ACC112 (cell line): ENCODE data around the gene TRIM9.

ENCODE experiments used
- H2AFZ ChIP-seq: fragments of 200-600 bp; sonication (generic); one replicate; pipeline ENCODE4 v1.6.0; 2017; ENCODE audit warnings: antibody characterized with exemption, low read length; ENCODE audit not compliant: unreplicated experiment
- H3K27ac ChIP-seq: fragments of 200-600 bp; sonication (generic); 2 replicates; pipeline ENCODE4 v1.5.1; 2014; ENCODE audit warnings: low read depth, mild to moderate bottlenecking, antibody characterized with exemption, low read length, moderate library complexity
- H3K27me3 ChIP-seq: fragments of 200-600 bp; sonication (generic); 2 replicates; pipeline ENCODE4 v1.6.1; 2014; ENCODE audit warnings: mild to moderate bottlenecking, antibody characterized with exemption, low read length, moderate library complexity, mixed read lengths; ENCODE audit not compliant: insufficient read depth
- H3K36me3 ChIP-seq: fragments of 200-600 bp; sonication (generic); 2 replicates; pipeline ENCODE4 v1.6.1; 2016; ENCODE audit warnings: mild to moderate bottlenecking, antibody characterized with exemption, low read length, moderate library complexity, mixed read lengths; ENCODE audit not compliant: insufficient read depth
- H3K4me1 ChIP-seq: fragments of 200-600 bp; sonication (generic); one replicate; pipeline ENCODE4 v1.6.1; 2016; ENCODE audit warnings: low read length, mixed read lengths; ENCODE audit not compliant: insufficient read depth, unreplicated experiment, control insufficient read depth
- H3K4me3 ChIP-seq: fragments of 200-600 bp; sonication (generic); 2 replicates; pipeline ENCODE4 v1.5.1; 2014; ENCODE audit warnings: mild to moderate bottlenecking, low read depth, low read length
- H3K79me2 ChIP-seq: fragments of 200-600 bp; sonication (generic); one replicate; pipeline ENCODE4 v1.6.0; 2016; ENCODE audit warnings: low read length; ENCODE audit not compliant: control insufficient read depth, unreplicated experiment, insufficient read depth

The TRIM9 gene

DNA sequence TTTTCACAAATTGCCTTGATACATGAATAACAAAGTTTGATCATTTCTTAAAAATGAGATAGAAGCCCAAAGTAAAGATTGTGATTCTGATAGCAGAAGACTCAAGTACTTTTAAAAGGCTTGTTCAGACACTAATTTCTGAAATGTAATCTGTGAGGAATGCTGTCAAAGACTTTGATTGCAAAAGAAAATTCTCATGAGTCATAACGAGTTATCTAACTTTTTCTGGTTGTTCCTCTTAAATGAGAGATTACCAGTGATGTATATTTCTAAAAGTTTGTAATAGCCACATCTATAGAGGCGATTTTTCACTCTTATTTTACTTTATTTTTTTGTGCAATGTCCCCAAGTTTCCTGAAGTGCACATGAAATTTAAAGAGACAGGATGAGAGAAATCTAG, 157.6 kb downstream of the TRIM9 start:
- peaks cover 49% of the 10 kb centered on the region for H3K36me3 ChIP-seq
- H3K4me3 ChIP-seq: no peak overlapping the region; the same call in 1 of the 2 replicates
- no peaks in the 10 kb centered on the region for H3K27me3 ChIP-seq
- no peak overlapping the region for H2AFZ ChIP-seq
- peak overlapping the region; percentile 48 for H3K27ac ChIP-seq
- H3K79me2 ChIP-seq: peaks cover 43% of the 10 kb centered on the region
- peaks cover 24% of the 10 kb centered on the region for H3K4me1 ChIP-seq

DNA sequence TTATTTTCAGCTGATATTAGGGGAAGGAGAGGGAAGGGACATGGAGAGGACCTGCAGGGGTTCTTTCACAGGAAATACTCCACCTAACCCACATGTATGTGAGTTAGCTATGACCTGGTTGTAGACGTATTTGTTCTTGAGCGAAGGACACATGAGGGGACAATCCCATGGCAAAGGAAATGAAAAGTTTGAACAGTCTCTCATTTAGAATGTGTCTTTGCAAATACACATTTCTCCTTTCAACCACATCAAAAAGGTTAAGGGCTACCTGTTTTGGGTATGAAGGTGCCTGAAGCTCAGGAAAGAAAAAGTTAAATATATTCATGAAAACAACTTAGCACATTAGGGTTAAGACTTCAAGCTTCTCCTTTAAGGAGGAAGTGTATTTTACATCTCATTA, 158.0 kb downstream of the TRIM9 start:
- Histone ChIP-seq H3K79me2 (peaks cover 39% of the 10 kb centered on the region), H3K36me3 (peaks cover 48% of the 10 kb centered on the region), H3K4me1 (peaks cover 24% of the 10 kb centered on the region), H3K27ac (peak overlapping the region; percentile 48), H3K4me3 (no peak overlapping the region; the same call in 1 of the 2 replicates), H2AFZ (no peak overlapping the region), H3K27me3 (no peaks in the 10 kb centered on the region)

DNA sequence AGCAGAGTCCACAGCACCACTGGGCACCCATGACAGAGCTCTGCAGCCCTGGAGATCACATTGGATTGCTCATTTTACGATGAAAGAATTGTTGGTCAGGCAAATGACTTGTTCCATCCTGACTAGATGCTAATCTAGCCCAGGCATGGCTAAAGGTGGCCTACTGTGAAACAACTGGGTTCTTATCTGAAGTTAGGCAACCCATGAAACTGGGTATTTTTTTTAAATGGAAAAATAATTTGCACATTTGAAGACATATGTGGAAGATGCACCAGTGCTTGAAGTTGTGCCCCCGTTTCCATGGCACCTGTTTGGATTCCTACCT, 158.9 kb downstream of the TRIM9 start:
- Histone ChIP-seq H3K27ac (no peak overlapping the region), H3K4me1 (peaks cover 24% of the 10 kb centered on the region), H3K79me2 (peaks cover 32% of the 10 kb centered on the region), H3K36me3 (peaks cover 50% of the 10 kb centered on the region), H3K4me3 (no peak overlapping the region), H2AFZ (no peak overlapping the region), H3K27me3 (no peaks in the 10 kb centered on the region)

DNA sequence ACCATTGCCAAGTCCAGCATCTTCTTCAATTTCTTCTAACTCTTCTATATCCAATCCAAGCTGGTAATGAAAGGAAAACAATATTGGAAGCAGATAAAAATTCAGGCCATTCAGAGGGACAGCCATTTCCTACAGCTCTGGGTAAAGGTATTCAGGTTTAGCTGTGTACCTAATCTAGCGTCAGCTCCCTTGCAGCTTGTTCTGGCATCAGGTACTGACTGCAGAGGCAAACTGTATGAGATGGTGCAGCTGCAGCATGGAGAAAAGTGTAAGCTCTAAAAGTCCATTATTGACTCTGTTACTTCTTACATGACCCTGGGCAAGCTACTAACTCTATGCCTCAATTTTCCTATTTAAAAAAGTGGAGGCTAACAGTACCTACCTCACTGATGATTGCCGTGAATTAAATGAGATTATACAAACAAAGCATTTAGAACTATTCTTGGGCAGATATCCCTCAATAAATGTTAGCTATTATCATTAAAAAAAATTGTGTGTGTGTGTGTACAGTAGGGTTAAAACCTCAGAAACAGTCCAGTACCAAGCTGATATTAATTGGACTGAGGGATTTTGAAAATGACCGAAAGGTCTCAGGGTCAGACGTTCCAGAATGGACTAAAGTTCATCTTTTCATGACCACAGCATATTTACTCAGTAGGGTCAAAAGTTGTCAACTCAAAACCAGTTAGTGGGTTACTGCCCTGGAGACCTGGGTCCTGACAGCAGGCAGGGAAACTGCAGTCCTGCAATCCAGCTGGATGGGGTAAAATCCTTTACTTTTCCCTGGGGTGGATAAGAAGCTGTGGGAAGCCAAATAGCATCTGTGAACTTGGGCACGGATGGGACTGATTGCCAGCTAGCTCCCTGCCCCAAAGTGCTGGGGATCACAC, 159.5 kb downstream of the TRIM9 start:
- H3K27ac ChIP-seq: no peak overlapping the region

DNA sequence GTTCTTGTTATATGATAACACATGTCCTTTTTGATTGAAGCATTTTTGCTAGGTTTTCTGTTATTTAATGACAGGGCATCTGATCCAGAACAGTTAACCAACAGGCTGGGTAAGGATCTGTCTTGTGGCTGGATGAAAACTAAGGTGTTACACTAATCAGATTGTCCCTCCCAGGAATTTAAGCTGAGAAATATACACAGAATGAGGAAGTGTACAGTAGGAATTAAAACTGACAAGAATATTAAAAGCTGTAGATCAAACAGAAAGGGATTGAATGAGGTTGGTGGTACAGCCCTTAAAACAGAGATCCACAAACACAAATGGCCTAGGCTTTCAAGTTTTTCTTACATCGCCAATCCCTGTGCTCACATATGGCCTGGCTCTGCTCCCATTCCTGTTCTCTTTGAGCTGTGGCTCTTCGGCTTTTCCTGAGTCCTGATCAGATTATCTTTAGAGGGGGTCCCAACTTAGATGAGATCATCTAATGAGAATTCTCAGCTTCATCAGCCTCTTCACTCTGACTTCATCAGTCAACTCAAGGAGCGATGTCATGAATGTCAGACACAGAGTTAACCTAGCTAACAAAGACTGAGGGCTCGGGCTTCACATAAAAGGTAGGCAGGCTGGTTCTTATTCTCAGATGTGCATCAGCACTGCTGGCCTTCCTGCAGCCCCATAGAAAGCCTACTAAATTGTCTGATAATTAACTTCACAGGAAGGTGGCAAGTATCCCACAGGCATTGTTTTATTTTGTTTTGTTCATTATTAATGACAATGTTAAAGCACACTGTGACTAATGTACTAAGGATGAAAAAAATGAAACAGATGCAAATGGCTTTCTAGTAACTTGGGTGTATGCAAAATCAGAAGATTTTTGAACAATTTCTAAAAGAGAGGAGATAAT, 162.1 kb downstream of the TRIM9 start:
- H3K36me3 ChIP-seq: peaks cover 68% of the 10 kb centered on the region
- no peak overlapping the region for H3K4me3 ChIP-seq
- peaks cover 14% of the 10 kb centered on the region for H3K79me2 ChIP-seq
- peaks cover 17% of the 10 kb centered on the region for H3K4me1 ChIP-seq
- H2AFZ ChIP-seq: no peak overlapping the region
- no peak overlapping the region for H3K27ac ChIP-seq
- no peaks in the 10 kb centered on the region for H3K27me3 ChIP-seq

More for the DNA sequence above, 159.5 kb downstream of the TRIM9 start:
- peaks cover 28% of the 10 kb centered on the region for H3K79me2 ChIP-seq
- H3K4me3 ChIP-seq: no peak overlapping the region
- peaks cover 53% of the 10 kb centered on the region for H3K36me3 ChIP-seq
- H3K4me1 ChIP-seq: peaks cover 24% of the 10 kb centered on the region
- no peak overlapping the region for H2AFZ ChIP-seq
- no peaks in the 10 kb centered on the region for H3K27me3 ChIP-seq

DNA sequence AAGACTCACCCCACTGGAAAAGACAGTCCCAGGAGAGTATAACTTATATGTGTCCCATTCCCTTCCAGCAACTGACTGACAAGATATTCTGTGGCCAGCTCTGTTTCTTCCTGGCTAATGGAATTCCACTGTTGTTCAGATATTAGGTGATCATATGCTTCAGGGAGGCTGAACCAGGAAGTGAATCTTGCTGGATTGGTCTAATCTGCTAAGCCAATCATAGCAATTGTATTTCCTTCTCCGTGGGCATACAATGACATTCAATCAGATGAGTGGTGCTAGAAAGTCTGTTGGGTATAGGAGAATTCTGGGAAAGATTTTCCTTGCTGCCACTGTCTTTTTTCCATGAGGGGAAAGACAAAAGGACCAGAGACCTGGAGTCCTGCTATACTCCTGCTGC, 162.7 kb downstream of the TRIM9 start:
- Histone ChIP-seq H3K4me3 (no peak overlapping the region), H3K27me3 (no peaks in the 10 kb centered on the region), H3K36me3 (peaks cover 72% of the 10 kb centered on the region), H3K4me1 (peaks cover 10% of the 10 kb centered on the region), H3K27ac (no peak overlapping the region), H2AFZ (no peak overlapping the region), H3K79me2 (peaks cover 14% of the 10 kb centered on the region)

DNA sequence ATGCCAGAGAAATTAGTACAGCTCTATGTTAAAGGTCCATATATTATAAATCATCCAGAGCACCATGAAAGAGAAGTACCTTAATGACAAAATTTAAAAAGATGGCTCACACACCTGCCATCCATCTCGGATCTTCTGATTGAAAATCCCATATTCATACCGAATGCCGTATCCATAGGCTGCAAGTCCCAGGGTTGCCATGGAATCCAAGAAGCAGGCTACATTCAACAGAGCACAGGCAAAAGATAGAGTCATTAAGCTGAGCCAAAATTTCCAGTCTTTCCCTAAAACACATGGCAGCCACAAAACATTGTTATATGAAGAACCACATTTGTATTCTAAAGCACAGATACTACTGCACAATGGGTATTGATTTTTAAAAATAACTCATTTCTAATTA, 163.3 kb downstream of the TRIM9 start:
- H3K4me3 ChIP-seq: no peak overlapping the region
- no peaks in the 10 kb centered on the region for H3K27me3 ChIP-seq
- H3K36me3 ChIP-seq: peaks cover 72% of the 10 kb centered on the region
- H3K4me1 ChIP-seq: peaks cover 4% of the 10 kb centered on the region
- no peak overlapping the region for H3K27ac ChIP-seq
- H3K79me2 ChIP-seq: peaks cover 10% of the 10 kb centered on the region
- no peak overlapping the region for H2AFZ ChIP-seq

DNA sequence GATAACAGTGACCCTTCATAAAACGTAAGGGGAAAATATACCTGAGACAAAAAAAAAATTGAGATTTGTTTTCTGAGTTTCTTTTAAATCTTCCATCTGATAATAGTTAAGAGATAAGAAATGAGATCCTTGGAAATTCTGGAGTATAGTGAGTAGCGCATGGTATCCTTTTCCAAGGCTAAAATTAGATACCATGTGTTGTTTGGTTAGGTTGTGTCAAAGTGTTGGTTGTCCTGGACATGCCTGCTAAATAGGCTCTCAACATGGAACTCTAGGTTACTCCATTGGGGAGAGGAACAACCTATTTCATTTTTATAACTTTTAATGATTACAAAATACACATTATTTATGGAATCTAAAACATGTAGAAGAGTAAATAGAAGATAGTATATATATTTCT, 165.4 kb downstream of the TRIM9 start:
- Histone ChIP-seq H3K36me3 (peaks cover 59% of the 10 kb centered on the region), H2AFZ (no peak overlapping the region), H3K79me2 (no peaks in the 10 kb centered on the region), H3K27ac (no peak overlapping the region), H3K4me3 (no peak overlapping the region), H3K27me3 (no peaks in the 10 kb centered on the region), H3K4me1 (peaks cover 4% of the 10 kb centered on the region)

DNA sequence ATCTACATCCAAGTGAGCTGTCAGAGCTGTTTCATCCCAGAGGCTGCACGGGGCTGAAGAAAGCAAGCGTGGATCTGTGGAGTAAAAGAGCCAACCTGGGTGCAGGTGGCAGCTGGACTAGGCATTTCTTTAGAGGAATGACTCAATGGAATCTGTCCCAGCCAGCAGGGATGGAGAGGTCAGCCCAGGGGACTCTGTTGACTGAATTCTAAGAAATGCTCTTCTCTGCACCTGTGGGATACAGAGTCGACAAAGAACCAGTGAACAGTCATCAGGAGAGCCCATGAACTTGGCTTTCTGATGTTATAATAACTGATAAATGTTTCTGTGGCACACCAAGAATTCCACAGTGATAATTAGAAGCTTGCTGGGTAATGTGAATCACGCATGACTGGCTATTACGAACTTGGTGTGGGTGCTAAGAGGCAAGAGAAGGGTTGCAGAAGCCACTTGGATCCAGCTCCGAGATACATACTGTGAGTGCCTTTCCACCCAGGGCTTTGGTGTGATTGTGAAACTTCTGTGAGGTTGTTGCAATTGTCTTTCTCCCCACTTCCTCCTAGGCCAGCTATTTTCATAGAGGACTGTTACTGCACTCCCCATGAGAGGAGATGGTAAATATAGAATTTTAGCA, 166.8 kb downstream of the TRIM9 start:
- H3K27ac ChIP-seq: no peak overlapping the region
- no peak overlapping the region for H2AFZ ChIP-seq
- H3K27me3 ChIP-seq: no peaks in the 10 kb centered on the region
- no peak overlapping the region for H3K4me3 ChIP-seq
- peaks cover 57% of the 10 kb centered on the region for H3K36me3 ChIP-seq
- H3K79me2 ChIP-seq: no peaks in the 10 kb centered on the region
- H3K4me1 ChIP-seq: peaks cover 4% of the 10 kb centered on the region

DNA sequence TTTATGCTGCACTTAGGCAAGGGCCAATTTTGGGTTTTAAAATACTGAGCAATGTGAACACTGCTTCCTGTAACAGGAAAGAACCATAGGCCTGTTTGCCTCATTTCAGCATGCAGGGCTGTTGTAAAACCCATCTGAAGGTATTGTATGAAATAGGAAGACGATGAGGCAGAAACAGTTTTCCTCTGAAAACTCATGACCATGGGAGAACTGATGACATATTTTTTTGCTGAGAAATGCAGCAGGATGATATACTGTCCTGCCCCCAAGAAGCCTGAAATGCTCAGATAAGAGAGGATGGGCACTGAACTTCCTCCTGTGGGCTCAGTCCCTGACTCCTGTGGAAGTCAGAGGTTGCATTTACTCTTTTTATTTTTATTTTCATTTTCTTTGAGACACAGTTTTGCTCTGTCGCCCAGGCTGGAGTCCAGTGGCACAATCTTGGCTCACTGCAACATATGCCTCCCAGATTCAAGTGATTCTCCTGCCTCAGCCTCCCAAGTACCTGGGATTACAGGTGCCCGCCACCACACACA, 168.0 kb downstream of the TRIM9 start:
- peaks cover 56% of the 10 kb centered on the region for H3K36me3 ChIP-seq
- peaks cover 4% of the 10 kb centered on the region for H3K4me1 ChIP-seq
- H2AFZ ChIP-seq: no peak overlapping the region
- no peaks in the 10 kb centered on the region for H3K79me2 ChIP-seq
- no peaks in the 10 kb centered on the region for H3K27me3 ChIP-seq
- no peak overlapping the region for H3K4me3 ChIP-seq
- no peak overlapping the region for H3K27ac ChIP-seq
